Peyer's patch (tissue), 4 donors: Measurements from ENCODE around the gene NAV3. TPM values are rescaled to one million over a fixed set of nuclear protein-coding genes. Genes with fewer than 3 reads are reported as not detected.

Experiments used
- DNase-seq, 3 donors: peaks; one replicate each; pipeline ENCODE4 v3.0.0-alpha.2; 2017 to 2019
- H3K27ac ChIP-seq, 4 donors: fragments of 200-600 bp; sonication (generic); one replicate each; pipeline ENCODE4 v1.5.1; 2016 to 2019
- H3K27me3 ChIP-seq, 2 donors: fragments of 200-600 bp; sonication (generic); one replicate each; pipeline ENCODE4 v1.5.1; 2019
- H3K36me3 ChIP-seq, 3 donors: fragments of 200-600 bp; sonication (generic); one replicate each; pipeline ENCODE4 v1.5.1; 2016 to 2019
- H3K4me1 ChIP-seq, 4 donors: fragments of 200-600 bp; sonication (generic); one replicate each; pipeline ENCODE4 v1.5.1; 2016 to 2019
- H3K4me3 ChIP-seq, 4 donors: fragments of 200-600 bp; sonication (generic); 1 replicate in 3 of 4; 2 replicates in 1 of 4; pipeline ENCODE4 v1.5.1; 2016 to 2019; ENCODE audit warnings: mild to moderate bottlenecking in 1 of 4
- H3K9me3 ChIP-seq, 4 donors: fragments of 200-600 bp; sonication (generic); one replicate each; pipeline ENCODE4 v1.5.1; 2016 to 2019; ENCODE audit warnings: mild to moderate bottlenecking in 1 of 4
- CTCF ChIP-seq, 6 experiments: fragments of 450-650 bp in 4 of 6; fragments of 200-600 bp in 2 of 6; sonication (generic) in 1 of 6; IDR thresholded peaks; one replicate each; pipeline ENCODE4 v1.5.1; 2017 to 2019; ENCODE audit warnings: antibody characterized with exemption in 6 of 6, mild to moderate bottlenecking in 3 of 6, moderate library complexity in 1 of 6
- POLR2A ChIP-seq, 2 donors: fragments of 450-650 bp; IDR thresholded peaks; one replicate each; pipeline ENCODE4 v1.5.1; 2017; ENCODE audit warnings: antibody characterized with exemption in 2 of 2, mild to moderate bottlenecking in 2 of 2, moderate library complexity in 2 of 2
- total RNA-seq, 4 donors: library from RNA; depleted of rRNA; stranded (reverse); fragments of >200 nt; gene quantifications; one replicate each; pipeline ENCODE4 v1.1.0, GENCODE V29; 2016

The NAV3 gene
- total RNA-seq, 4 donors from 2014 or later = 1.9 to 4.1 (median 2.8) TPM

GRCh38 chr12:78090266-78090665 lies 259.6 kb downstream of the NAV3 start:
- no peaks in the 10 kb centered on the region for H3K9me3 ChIP-seq
- no peaks in the 10 kb centered on the region for H3K27me3 ChIP-seq
- H3K36me3 ChIP-seq = no peaks in the 10 kb centered on the region
- no peak overlapping the region for H3K27ac ChIP-seq
- H3K4me3 ChIP-seq = no peak overlapping the region
- H3K4me1 ChIP-seq = no peaks in the 10 kb centered on the region
- no peak for DNase-seq
- TF ChIP-seq POLR2A (IDR thresholded peaks at IDR 0.05) = no peak
- TF ChIP-seq CTCF (IDR thresholded peaks at IDR 0.05) = no peak

GRCh38 chr12:78095623-78096022 lies 264.9 kb downstream of the NAV3 start:
- H3K27me3 ChIP-seq = no peaks in the 10 kb centered on the region
- H3K4me3 ChIP-seq = no peak overlapping the region
- no peak overlapping the region for H3K27ac ChIP-seq
- no peaks in the 10 kb centered on the region for H3K9me3 ChIP-seq
- TF ChIP-seq CTCF (IDR thresholded peaks at IDR 0.05) = no peak
- TF ChIP-seq POLR2A (IDR thresholded peaks at IDR 0.05) = no peak
- no peak for DNase-seq
- H3K36me3 ChIP-seq = no peaks in the 10 kb centered on the region
- H3K4me1 ChIP-seq = no peaks in the 10 kb centered on the region

GRCh38 chr12:78096909-78097597 lies 266.4 kb downstream of the NAV3 start:
- no peak overlapping the region for H3K27ac ChIP-seq

GRCh38 chr12:78099806-78100205 lies 269.1 kb downstream of the NAV3 start:
- H3K4me3 ChIP-seq = no peak overlapping the region
- TF ChIP-seq CTCF (IDR thresholded peaks at IDR 0.05) (no peak), POLR2A (IDR thresholded peaks at IDR 0.05) (no peak)
- no peaks in the 10 kb centered on the region for H3K4me1 ChIP-seq
- no peaks in the 10 kb centered on the region for H3K36me3 ChIP-seq
- DNase-seq = no peak
- H3K27ac ChIP-seq = no peak overlapping the region
- H3K27me3 ChIP-seq = no peaks in the 10 kb centered on the region
- no peaks in the 10 kb centered on the region for H3K9me3 ChIP-seq

More at GRCh38 chr12:78096909-78097597, 266.4 kb downstream of the NAV3 start:
- Histone ChIP-seq H3K36me3 (no peaks in the 10 kb centered on the region), H3K4me1 (no peaks in the 10 kb centered on the region), H3K4me3 (no peak overlapping the region), H3K27me3 (no peaks in the 10 kb centered on the region), H3K9me3 (no peaks in the 10 kb centered on the region)
- TF ChIP-seq CTCF (IDR thresholded peaks at IDR 0.05) (no peak), POLR2A (IDR thresholded peaks at IDR 0.05) (no peak)
- DNase-seq = no peak

GRCh38 chr12:78101113-78101876 lies 270.6 kb downstream of the NAV3 start:
- no peaks in the 10 kb centered on the region for H3K4me1 ChIP-seq
- no peak for TF ChIP-seq POLR2A (IDR thresholded peaks at IDR 0.05)
- TF ChIP-seq CTCF (IDR thresholded peaks at IDR 0.05) = no peak
- no peak for DNase-seq
- H3K4me3 ChIP-seq = no peak overlapping the region
- no peaks in the 10 kb centered on the region for H3K36me3 ChIP-seq
- H3K27ac ChIP-seq = no peak overlapping the region
- H3K27me3 ChIP-seq = no peaks in the 10 kb centered on the region
- no peaks in the 10 kb centered on the region for H3K9me3 ChIP-seq
